ENCODE measurements around the gene IBA57. TPM values are rescaled to one million over a fixed set of nuclear protein-coding genes. Genes with fewer than 3 reads are reported as not detected.

The IBA57 gene
- total RNA-seq, 1 donor from 2014 or later = 55.6 TPM

- TF ChIP-seq CTCF (IDR thresholded peaks at IDR 0.05) = no peak
- H3K9me3 ChIP-seq = no peaks in the 10 kb centered on the region
- no peak overlapping the region for H3K27ac ChIP-seq
- H3K27me3 ChIP-seq = no peaks in the 10 kb centered on the region
- intact Hi-C loops (cut with DNase I) = loop anchor here (10.0 kb wide), 1 partner anchor 188 kb away; the partner anchor contains the start of gene TRIM11
- H3K4me3 ChIP-seq = no peak overlapping the region
- DNase-seq (ENCODE audit: low spot score in 2 of 2) = no peak
- H3K4me1 ChIP-seq = peaks cover 8 to 14% of the 10 kb centered on the region in 2 donors
- no peaks in the 10 kb centered on the region for H3K36me3 ChIP-seq
Measured at GRCh38 chr1:228216371-228217320, 51.0 kb downstream of the IBA57 start.

GRCh38 chr1:228217551-228218344 is 52.1 kb downstream of the IBA57 start:
- H3K27ac ChIP-seq = no peak overlapping the region
- H3K36me3 ChIP-seq = no peaks in the 10 kb centered on the region
- no peak for TF ChIP-seq CTCF (IDR thresholded peaks at IDR 0.05)
- H3K4me3 ChIP-seq = no peak overlapping the region
- no peak for DNase-seq (ENCODE audit: low spot score in 2 of 2)
- H3K9me3 ChIP-seq = no peaks in the 10 kb centered on the region
- H3K27me3 ChIP-seq = no peaks in the 10 kb centered on the region
- intact Hi-C loops (cut with DNase I) = loop anchor here (10.0 kb wide), 1 partner anchor 187 kb away; the partner anchor contains the start of gene TRIM11
- H3K4me1 ChIP-seq = peaks cover 5 to 11% of the 10 kb centered on the region in 2 donors

- no peak overlapping the region for H3K27ac ChIP-seq
- H3K36me3 ChIP-seq = no peaks in the 10 kb centered on the region
- H3K4me1 ChIP-seq = peaks cover 0 to 4% of the 10 kb centered on the region in 2 donors
- intact Hi-C loops (cut with DNase I) = loop anchor here (10.0 kb wide), 1 partner anchor 186 kb away; the partner anchor contains the start of gene TRIM11
- no peak for TF ChIP-seq CTCF (IDR thresholded peaks at IDR 0.05)
- H3K9me3 ChIP-seq = no peaks in the 10 kb centered on the region
- no peak for DNase-seq (ENCODE audit: low spot score in 2 of 2)
- H3K4me3 ChIP-seq = no peak overlapping the region
- H3K27me3 ChIP-seq = no peaks in the 10 kb centered on the region
Measured at GRCh38 chr1:228218513-228219244, 53.1 kb downstream of the IBA57 start.

- Histone ChIP-seq H3K4me1 (no peaks in the 10 kb centered on the region), H3K4me3 (no peak overlapping the region), H3K27ac (no peak overlapping the region), H3K36me3 (peaks cover 0 to 1% of the 10 kb centered on the region in 2 donors), H3K27me3 (no peaks in the 10 kb centered on the region), H3K9me3 (peaks cover 0 to 2% of the 10 kb centered on the region in 2 donors)
- no peak for DNase-seq (ENCODE audit: low spot score in 2 of 2)
- intact Hi-C loops (cut with DNase I) = loop anchor here (10.0 kb wide), 1 partner anchor 185 kb away; the partner anchor contains the start of gene TRIM11
- no peak for TF ChIP-seq CTCF (IDR thresholded peaks at IDR 0.05)
Measured at GRCh38 chr1:228219245-228219961, 53.8 kb downstream of the IBA57 start.
